ENCODE results near the gene PPP4R3A. TPM values are rescaled to one million over a fixed set of nuclear protein-coding genes. Genes with fewer than 3 reads are reported as not detected.

Gene PPP4R3A
- total RNA-seq, 1 experiment from 2014 or later = 124 TPM

DNA sequence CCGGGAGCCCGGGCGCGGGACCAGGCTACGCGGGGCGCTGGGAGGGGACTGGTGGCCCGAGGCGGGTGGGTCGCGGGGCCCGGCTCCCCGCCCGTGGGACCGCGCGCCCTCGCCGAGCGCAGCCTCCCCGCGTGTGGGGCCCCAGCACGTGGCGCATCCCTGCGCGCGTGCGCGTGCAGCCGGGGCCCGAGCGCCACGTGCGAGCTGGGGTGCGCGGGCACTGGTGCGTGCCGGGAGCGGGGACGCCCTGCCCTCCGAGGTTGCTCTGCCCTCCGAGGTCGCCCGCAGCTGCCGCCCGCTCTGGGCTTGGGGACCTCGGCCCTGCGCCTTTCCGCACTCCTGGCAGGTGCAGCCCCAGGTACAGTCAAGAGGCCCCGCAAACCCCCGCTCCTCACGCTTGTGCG lies 92.1 kb downstream of the PPP4R3A start (continued):
- TF ChIP-seq, protein P1, sequence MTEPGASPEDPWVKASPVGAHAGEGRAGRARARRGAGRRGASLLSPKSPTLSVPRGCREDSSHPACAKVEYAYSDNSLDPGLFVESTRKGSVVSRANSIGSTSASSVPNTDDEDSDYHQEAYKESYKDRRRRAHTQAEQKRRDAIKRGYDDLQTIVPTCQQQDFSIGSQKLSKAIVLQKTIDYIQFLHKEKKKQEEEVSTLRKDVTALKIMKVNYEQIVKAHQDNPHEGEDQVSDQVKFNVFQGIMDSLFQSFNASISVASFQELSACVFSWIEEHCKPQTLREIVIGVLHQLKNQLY (CRISPR knock-in tag; IDR thresholded peaks at IDR 0.05) = no peak
- no peak for TF ChIP-seq ZNF396 (CRISPR knock-in tag; IDR thresholded peaks at IDR 0.05; ENCODE audit: borderline replicate concordance)
- TF ChIP-seq CREB1 (CRISPR knock-in tag; IDR thresholded peaks at IDR 0.05) = 0 out of 2 replicates have a peak, but pooled peaks have one; percentile 13
- peak; percentile 84 for TF ChIP-seq TP53 (CRISPR knock-in tag; IDR thresholded peaks at IDR 0.05)
- peak; percentile 88 for TF ChIP-seq FOXK1 (CRISPR knock-in tag; IDR thresholded peaks at IDR 0.05)
- TF ChIP-seq, protein P2, sequence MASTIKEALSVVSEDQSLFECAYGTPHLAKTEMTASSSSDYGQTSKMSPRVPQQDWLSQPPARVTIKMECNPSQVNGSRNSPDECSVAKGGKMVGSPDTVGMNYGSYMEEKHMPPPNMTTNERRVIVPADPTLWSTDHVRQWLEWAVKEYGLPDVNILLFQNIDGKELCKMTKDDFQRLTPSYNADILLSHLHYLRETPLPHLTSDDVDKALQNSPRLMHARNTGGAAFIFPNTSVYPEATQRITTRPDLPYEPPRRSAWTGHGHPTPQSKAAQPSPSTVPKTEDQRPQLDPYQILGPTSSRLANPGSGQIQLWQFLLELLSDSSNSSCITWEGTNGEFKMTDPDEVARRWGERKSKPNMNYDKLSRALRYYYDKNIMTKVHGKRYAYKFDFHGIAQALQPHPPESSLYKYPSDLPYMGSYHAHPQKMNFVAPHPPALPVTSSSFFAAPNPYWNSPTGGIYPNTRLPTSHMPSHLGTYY (CRISPR knock-in tag; IDR thresholded peaks at IDR 0.05) = 0 out of 2 replicates have a peak, but pooled peaks have one; percentile 32
- TF ChIP-seq CREM (CRISPR knock-in tag; IDR thresholded peaks at IDR 0.05) = peak; percentile 77; the same call in 1 of the 2 replicates
- TF ChIP-seq, protein P3, sequence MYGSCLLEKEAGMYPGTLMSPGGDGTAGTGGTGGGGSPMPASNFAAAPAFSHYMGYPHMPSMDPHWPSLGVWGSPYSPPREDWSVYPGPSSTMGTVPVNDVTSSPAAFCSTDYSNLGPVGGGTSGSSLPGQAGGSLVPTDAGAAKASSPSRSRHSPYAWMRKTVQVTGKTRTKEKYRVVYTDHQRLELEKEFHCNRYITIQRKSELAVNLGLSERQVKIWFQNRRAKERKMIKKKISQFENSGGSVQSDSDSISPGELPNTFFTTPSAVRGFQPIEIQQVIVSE (CRISPR knock-in tag; IDR thresholded peaks at IDR 0.05; ENCODE audit: borderline replicate concordance) = no peak
- peak; percentile 57; the same call in 1 of the 2 replicates for TF ChIP-seq MYBL2 (CRISPR knock-in tag; IDR thresholded peaks at IDR 0.05)
- no peak for TF ChIP-seq NFATC4 (CRISPR knock-in tag; IDR thresholded peaks at IDR 0.05)
- TF ChIP-seq, protein P4, sequence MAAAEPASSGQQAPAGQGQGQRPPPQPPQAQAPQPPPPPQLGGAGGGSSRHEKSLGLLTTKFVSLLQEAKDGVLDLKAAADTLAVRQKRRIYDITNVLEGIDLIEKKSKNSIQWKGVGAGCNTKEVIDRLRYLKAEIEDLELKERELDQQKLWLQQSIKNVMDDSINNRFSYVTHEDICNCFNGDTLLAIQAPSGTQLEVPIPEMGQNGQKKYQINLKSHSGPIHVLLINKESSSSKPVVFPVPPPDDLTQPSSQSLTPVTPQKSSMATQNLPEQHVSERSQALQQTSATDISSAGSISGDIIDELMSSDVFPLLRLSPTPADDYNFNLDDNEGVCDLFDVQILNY (CRISPR knock-in tag; IDR thresholded peaks at IDR 0.05) = 0 out of 2 replicates have a peak, but pooled peaks have one; percentile 62
- peak; percentile 85 for TF ChIP-seq ETV6 (CRISPR knock-in tag; IDR thresholded peaks at IDR 0.05)
- TF ChIP-seq, protein P5, sequence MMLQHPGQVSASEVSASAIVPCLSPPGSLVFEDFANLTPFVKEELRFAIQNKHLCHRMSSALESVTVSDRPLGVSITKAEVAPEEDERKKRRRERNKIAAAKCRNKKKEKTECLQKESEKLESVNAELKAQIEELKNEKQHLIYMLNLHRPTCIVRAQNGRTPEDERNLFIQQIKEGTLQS (CRISPR knock-in tag; conservative IDR thresholded peaks at IDR 0.05) = no peak
- 0 out of 2 replicates have a peak, but pooled peaks have one; percentile 45 for TF ChIP-seq EMX1 (CRISPR knock-in tag; IDR thresholded peaks at IDR 0.05)
- TF ChIP-seq ZBTB21 (CRISPR knock-in tag; IDR thresholded peaks at IDR 0.05; ENCODE audit: borderline replicate concordance) = no peak
- TF ChIP-seq, protein P6, sequence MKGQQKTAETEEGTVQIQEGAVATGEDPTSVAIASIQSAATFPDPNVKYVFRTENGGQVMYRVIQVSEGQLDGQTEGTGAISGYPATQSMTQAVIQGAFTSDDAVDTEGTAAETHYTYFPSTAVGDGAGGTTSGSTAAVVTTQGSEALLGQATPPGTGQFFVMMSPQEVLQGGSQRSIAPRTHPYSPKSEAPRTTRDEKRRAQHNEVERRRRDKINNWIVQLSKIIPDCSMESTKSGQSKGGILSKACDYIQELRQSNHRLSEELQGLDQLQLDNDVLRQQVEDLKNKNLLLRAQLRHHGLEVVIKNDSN (CRISPR knock-in tag; IDR thresholded peaks at IDR 0.05) = no peak
- no peak for TF ChIP-seq ZNF317 (CRISPR knock-in tag; IDR thresholded peaks at IDR 0.05; ENCODE audit: borderline replicate concordance, low read depth)
- TF ChIP-seq, protein P7, sequence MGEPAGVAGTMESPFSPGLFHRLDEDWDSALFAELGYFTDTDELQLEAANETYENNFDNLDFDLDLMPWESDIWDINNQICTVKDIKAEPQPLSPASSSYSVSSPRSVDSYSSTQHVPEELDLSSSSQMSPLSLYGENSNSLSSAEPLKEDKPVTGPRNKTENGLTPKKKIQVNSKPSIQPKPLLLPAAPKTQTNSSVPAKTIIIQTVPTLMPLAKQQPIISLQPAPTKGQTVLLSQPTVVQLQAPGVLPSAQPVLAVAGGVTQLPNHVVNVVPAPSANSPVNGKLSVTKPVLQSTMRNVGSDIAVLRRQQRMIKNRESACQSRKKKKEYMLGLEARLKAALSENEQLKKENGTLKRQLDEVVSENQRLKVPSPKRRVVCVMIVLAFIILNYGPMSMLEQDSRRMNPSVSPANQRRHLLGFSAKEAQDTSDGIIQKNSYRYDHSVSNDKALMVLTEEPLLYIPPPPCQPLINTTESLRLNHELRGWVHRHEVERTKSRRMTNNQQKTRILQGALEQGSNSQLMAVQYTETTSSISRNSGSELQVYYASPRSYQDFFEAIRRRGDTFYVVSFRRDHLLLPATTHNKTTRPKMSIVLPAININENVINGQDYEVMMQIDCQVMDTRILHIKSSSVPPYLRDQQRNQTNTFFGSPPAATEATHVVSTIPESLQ (CRISPR knock-in tag; IDR thresholded peaks at IDR 0.05) = no peak
- TF ChIP-seq, protein P8, sequence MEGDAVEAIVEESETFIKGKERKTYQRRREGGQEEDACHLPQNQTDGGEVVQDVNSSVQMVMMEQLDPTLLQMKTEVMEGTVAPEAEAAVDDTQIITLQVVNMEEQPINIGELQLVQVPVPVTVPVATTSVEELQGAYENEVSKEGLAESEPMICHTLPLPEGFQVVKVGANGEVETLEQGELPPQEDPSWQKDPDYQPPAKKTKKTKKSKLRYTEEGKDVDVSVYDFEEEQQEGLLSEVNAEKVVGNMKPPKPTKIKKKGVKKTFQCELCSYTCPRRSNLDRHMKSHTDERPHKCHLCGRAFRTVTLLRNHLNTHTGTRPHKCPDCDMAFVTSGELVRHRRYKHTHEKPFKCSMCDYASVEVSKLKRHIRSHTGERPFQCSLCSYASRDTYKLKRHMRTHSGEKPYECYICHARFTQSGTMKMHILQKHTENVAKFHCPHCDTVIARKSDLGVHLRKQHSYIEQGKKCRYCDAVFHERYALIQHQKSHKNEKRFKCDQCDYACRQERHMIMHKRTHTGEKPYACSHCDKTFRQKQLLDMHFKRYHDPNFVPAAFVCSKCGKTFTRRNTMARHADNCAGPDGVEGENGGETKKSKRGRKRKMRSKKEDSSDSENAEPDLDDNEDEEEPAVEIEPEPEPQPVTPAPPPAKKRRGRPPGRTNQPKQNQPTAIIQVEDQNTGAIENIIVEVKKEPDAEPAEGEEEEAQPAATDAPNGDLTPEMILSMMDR (IDR thresholded peaks at IDR 0.05) = no peak
- TF ChIP-seq, protein P9, sequence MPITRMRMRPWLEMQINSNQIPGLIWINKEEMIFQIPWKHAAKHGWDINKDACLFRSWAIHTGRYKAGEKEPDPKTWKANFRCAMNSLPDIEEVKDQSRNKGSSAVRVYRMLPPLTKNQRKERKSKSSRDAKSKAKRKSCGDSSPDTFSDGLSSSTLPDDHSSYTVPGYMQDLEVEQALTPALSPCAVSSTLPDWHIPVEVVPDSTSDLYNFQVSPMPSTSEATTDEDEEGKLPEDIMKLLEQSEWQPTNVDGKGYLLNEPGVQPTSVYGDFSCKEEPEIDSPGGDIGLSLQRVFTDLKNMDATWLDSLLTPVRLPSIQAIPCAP (CRISPR knock-in tag; IDR thresholded peaks at IDR 0.05) = peak; percentile 94
- TF ChIP-seq, protein P10, sequence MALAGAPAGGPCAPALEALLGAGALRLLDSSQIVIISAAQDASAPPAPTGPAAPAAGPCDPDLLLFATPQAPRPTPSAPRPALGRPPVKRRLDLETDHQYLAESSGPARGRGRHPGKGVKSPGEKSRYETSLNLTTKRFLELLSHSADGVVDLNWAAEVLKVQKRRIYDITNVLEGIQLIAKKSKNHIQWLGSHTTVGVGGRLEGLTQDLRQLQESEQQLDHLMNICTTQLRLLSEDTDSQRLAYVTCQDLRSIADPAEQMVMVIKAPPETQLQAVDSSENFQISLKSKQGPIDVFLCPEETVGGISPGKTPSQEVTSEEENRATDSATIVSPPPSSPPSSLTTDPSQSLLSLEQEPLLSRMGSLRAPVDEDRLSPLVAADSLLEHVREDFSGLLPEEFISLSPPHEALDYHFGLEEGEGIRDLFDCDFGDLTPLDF (CRISPR knock-in tag; IDR thresholded peaks at IDR 0.05) = peak; percentile 68; the same call in 1 of the 2 replicates
- TF ChIP-seq, protein P11, sequence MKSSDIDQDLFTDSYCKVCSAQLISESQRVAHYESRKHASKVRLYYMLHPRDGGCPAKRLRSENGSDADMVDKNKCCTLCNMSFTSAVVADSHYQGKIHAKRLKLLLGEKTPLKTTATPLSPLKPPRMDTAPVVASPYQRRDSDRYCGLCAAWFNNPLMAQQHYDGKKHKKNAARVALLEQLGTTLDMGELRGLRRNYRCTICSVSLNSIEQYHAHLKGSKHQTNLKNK (CRISPR knock-in tag; IDR thresholded peaks at IDR 0.05) = no peak
- no peak for TF ChIP-seq TEAD4 (CRISPR knock-in tag; IDR thresholded peaks at IDR 0.05)
- peak; percentile 58; the same call in 1 of the 2 replicates for TF ChIP-seq KAT7 (CRISPR knock-in tag; IDR thresholded peaks at IDR 0.05; ENCODE audit: borderline replicate concordance)
- no peak for TF ChIP-seq ZNF416 (CRISPR knock-in tag; IDR thresholded peaks at IDR 0.05)
- TF ChIP-seq ESRRA (CRISPR knock-in tag; IDR thresholded peaks at IDR 0.05; ENCODE audit: borderline replicate concordance) = peak; percentile 86; the same call in 1 of the 2 replicates
- TF ChIP-seq NR1H2 (CRISPR knock-in tag; IDR thresholded peaks at IDR 0.05) = no peak
